ENCODE measurements around the gene B3GNT3.

- TF ChIP-seq, protein P1, sequence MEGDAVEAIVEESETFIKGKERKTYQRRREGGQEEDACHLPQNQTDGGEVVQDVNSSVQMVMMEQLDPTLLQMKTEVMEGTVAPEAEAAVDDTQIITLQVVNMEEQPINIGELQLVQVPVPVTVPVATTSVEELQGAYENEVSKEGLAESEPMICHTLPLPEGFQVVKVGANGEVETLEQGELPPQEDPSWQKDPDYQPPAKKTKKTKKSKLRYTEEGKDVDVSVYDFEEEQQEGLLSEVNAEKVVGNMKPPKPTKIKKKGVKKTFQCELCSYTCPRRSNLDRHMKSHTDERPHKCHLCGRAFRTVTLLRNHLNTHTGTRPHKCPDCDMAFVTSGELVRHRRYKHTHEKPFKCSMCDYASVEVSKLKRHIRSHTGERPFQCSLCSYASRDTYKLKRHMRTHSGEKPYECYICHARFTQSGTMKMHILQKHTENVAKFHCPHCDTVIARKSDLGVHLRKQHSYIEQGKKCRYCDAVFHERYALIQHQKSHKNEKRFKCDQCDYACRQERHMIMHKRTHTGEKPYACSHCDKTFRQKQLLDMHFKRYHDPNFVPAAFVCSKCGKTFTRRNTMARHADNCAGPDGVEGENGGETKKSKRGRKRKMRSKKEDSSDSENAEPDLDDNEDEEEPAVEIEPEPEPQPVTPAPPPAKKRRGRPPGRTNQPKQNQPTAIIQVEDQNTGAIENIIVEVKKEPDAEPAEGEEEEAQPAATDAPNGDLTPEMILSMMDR (IDR thresholded peaks at IDR 0.05; ENCODE audit: insufficient read depth, low read depth, low read length): no peak
- TF ChIP-seq EZH2 (IDR thresholded peaks at IDR 0.05; ENCODE audit: insufficient read depth, low read length): no peak
These were observed 30.6 kb upstream of the B3GNT3 start for GRCh38 chr19:17764348-17764747.

Measured in astrocyte (in vitro differentiated cells and primary cell).